IPS DF 4.7 (cell line): Measurements from ENCODE around the gene LRRC59.
"Not testable (repeated sequence)": the region's sequence is repeated elsewhere in the genome, so short reads cannot be mapped to it uniquely, and the experiment has no call there.

Experiments used
- DNase-seq: peaks from one replicate; pipeline ENCODE4 v3.0.0-alpha.2; 2013; ENCODE audit warnings: low spot score; ENCODE audit errors: extremely low read depth

The LRRC59 gene

DNA sequence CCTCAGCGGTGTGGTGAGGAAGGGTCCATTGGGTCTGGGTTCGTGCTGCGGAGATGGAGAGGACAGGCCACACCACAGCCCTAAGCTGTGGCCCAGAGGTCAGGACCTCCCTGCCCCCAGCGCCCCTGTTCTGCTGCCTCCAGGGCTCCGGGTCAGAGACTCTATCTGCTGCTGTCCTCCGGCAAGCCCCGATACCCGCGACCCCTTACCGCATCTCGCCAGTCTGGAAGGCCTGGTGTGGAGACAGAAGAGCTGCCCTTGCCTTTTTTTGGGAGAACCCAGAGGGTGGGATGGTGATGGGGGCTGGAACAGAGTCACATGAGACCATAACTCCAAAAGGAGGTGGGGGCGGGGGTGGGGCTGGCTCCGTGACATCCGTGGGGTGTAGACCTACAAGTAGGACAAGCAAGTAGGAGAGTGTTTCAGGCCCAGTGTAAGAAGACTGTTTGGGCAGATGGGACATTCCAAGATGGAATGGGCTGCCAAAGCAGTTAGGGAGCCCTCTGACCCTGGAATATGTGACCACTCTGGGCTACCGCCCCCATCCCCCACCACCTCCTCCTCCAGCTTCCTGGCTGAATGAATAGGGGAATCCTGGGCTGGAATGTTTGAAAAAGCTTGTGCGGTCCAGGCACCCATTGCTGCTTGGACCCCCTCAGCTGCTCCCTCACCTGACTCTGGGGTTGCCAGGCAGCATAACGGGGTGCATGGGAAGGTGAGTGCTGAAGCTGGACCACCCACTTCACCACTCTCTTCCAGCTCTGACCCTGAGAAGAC, 50.0 kb downstream of the LRRC59 start:
- DNase-seq: no peak

DNA sequence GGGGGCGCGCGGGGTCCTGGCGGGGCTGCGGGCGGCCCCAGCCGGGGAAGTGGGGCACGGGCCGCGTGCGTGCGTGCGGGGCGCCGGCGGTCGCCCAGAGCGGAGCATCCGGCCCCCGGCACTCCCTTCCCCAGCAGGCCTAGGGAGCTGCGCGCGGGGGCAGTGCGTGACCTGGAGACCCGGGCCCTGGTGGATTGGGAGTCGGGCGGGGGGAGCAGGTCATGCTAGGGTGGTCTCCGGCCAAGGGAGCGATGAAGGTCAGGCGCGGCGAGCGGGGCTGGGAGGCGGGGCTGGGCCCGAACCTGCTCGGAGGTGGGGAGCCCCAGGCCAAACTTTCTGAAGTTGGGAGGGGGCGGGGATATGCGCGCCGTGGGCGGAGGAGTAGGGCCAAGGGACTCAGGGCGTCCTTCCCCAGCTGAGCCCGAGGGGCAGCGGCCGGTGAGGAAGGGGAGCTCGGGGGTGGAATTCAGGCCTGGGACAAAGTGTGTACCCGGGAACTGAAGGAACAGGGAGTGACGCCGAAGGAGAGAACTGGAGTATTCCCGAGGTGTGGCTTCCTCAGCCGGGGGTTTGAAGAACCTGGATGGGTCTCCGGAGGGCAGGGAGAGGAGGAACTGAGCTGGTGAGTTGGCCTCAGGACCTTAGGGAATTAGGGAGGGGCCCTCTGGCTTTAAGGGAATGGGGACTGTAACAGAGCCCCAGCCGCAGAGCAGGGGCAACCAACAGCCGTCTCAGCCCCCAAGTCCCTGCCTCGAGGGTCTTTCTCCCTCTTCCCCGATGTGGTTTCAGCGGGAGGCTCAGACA, 50.8 kb downstream of the LRRC59 start:
- no peak for DNase-seq

DNA sequence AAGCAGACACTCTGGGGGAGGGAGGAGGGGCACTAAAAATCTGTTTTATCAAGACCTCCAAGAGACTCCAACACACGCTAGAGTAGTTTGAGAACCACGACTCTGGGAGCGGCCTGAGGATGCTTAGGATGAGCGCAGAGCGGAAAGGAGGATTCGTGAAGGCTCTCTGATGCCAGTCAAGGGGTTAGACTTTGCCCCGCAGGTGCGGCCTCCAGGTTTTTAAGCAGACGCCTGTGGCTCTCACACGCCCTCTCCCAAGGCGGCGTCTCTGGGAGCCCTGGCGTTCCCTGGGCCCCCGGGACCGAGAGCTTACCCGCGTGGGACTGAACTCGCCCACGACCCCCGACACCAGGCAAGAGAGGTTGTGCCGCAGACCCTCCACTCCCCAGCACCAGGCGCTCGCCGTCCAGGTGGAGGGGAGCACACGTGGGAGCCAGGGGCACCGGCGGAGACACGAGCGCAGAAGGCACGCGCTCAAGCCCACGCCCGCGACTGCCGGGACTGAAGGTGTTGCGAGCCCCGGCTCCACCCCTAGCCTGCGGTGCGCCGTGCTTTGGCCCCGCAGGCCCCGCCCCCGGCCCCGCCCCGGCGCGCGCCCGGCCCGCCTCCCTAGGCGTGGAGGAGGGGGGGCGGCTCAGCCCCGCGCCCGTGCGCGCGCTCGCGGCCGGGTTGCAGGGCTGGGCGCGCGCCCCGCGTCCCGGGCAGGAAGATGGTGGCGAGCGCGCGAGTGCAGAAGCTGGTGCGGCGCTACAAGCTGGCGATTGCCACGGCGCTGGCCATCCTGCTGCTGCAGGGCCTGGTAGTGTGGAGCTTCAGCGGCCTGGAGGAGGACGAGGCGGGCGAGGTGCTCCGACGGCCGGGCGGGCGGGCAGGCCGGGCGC, 51.7 kb downstream of the LRRC59 start, which contains the start of gene XYLT2:
Gene XYLT2 (plus strand): TSS at position 695 of the 881 bp plus-strand sequence. CDS start 15 bp downstream, at position 710.
- DNase-seq: no peak

DNA sequence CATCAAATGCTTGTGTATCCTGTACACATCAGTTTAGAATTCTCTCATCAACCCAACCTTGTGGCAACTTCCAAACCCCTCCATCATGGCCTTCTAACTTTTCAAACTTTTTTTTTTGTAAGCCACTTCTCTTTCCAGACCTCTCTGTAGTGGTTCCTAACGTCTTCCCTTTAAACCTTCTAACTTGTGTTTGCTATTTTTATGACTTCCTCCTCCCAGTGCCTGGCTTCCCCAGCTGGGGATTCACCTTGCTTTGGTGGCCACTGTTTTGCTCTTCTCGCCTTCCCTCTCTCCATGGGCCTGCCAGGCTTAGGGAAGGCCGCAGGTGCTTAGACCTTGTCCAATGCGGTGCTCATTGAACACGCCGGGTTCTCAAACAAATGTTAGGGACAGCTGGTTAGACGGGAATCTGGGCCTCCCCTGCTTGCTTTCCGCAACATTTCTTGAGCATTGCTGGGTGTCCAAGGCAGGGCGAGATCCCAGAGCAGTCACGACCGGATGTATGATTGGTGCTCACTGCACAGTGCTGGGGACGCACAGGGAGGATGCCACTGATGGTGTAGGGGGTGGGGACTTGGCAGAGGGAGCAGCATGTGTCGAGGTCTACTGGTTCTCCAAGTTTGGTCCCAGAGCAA, 52.5 kb downstream of the LRRC59 start:
- no peak for DNase-seq

DNA sequence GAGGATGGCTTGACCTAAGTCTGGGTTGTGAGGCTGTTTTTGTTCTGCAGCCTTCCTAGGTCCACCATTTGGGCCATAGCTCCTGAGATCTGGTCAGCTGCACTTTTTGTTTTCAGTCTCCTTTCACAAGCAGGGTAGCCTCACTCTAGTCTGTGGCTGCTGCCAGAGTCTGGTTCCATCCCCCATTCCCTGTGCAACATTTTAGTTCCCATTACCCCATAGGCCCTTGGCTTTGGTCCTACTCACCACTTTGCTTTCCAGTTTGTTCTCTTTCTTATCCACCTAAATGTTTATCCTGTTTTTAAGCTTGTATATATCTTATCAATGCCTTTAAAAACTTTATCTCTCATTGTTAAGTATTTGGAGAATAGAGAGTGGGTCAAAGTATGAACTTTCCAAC, 57.9 kb downstream of the LRRC59 start:
- DNase-seq: no peak

DNA sequence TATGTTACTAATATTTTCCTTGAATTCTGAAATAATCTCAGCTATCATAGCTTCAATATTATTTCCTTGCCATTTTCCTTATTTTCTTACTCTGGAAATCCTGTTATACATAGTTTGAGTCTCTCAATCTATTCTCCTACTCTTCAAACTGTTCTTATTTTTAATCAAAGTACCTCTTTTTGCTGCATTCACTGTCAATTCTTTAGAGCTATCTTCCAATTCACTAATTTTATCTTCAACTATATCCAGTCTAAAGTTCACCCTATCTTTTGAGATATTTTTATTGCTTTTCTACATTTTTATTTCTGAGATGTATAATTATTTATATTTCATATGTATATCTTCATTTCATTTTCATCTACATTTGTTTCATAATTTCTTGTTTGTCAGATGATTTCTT, 58.7 kb downstream of the LRRC59 start:
- DNase-seq: no peak

DNA sequence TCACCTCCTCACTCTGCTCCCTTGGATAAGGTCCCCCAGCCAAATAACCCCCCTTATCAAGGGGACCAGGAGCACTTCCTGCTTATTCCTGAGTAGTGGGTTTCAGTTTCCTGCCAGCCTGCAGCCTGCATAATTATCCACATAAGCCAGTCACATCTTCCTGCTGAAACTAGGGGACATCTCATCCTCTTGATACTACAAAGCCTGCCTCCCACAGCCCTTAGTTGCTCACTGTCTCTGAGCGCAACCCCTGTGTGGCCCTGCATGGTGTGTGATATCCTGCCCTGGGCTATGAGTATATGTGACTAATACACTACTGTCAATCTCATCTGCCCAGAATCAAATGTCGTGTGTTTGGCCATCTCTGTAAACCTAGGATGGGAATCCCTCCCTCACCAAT, 59.4 kb downstream of the LRRC59 start:
- no peak for DNase-seq

DNA sequence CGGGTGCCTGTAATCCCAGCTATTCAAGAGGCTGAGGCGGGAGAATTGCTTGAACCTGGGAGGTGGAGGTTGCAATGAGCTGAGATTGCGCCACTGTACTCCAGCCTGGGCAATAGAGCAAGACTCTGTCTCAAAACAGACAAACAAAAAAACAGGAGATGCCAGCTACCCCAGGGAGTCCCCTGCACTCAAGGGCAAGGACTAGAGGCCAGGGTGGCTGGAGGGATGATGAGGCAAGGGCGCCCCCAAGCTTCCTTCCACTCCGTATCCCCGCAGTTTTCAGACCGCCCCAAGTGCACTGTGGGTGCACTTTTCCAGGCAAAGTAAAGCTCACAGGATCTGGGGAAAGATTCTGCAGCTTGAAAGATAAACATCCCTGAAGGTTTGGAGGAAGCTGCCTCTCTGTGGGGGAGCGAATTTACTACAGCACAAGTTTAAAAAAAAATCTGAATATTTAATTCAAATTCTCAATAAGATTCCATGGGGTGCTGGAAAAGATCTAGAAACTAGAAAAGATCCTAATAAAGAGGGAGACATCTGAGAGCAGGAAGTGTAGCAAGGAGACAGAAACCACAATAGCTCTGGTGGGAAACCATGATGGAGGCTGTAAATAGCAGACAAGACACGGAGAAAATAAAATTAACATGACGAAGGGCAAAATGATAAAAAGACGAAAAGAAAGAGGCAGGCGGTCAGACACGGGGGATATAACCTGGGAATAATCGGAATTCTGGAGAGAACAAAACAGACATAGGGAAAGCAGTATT, 63.8 kb downstream of the LRRC59 start:
- not testable (repeated sequence) for DNase-seq

DNA sequence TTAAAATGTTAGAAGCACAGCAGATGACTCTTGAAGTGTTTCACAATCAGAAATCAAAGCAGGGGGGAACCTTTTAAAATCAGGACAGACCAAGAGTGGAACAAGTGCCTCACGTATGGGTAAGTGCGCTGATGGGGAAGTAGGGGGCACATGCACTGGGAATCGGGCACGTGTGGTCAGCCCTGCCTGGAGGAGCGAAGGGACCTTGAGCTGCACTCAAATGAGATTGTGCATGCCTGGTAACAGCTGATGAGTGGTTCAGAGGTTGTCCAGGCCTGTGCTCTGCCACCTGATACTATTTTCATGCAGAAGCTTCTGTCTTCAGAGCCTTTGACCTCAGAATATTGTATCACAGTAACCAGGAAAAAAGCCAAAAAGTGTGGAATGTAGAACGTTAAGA, 65.1 kb downstream of the LRRC59 start:
- DNase-seq: no peak
